IMR-90 (cell line): ENCODE results near the gene OR1J1. TPM values are rescaled to one million over a fixed set of nuclear protein-coding genes. Genes with fewer than 3 reads are reported as not detected.

Source experiments
- ATAC-seq: fragments of 200-7000 bp; cut with Tn5 transposase; 2 replicates; pipeline ENCODE4 v1.9.1; 2020; ENCODE audit warnings: low read depth, mild to moderate bottlenecking, moderate library complexity
- BruUV-seq: library from RNA; stranded (reverse); fragments of 400-500 nt; replicated peaks from 2 replicates; lab custom pipeline; 2021; lab: Mats Ljungman, UMichigan
- CTCF ChIA-PET: fragments of 300-600 bp; formaldehyde crosslinking; extraction: SDS; loops from one replicate; lab custom pipeline; 2021; ENCODE audit warnings: antibody characterized with exemption; lab: Yijun Ruan, JAX
- POLR2A ChIA-PET: fragments of 300-600 bp; sonication (Branson Sonifier 250); formaldehyde crosslinking; loops from one replicate; lab custom pipeline; 2022; ENCODE audit warnings: antibody characterized with exemption; ENCODE audit not compliant: unreplicated experiment; lab: Charles Lee
- DNase-seq: peaks from one replicate; pipeline ENCODE4 v3.0.0; 2013
- H2AFZ ChIP-seq: replicated peaks from 2 replicates; pipeline ENCODE3; 2013; ENCODE audit warnings: low read length, mild to moderate bottlenecking; ENCODE audit not compliant: poor library complexity
- H2AK5ac ChIP-seq: 2 replicates; pipeline ENCODE4 v1.6.1; 2013; ENCODE audit warnings: low read depth, low read length, inconsistent platforms
- H2AK9ac ChIP-seq: replicated peaks from 2 replicates; pipeline ENCODE3; 2013; ENCODE audit warnings: mild to moderate bottlenecking, low read depth, low read length, moderate library complexity; ENCODE audit not compliant: poor library complexity
- H2BK120ac ChIP-seq: 2 replicates; pipeline ENCODE4 v1.6.1; 2013; ENCODE audit warnings: low read depth, low read length, inconsistent platforms
- H2BK15ac ChIP-seq: 3 replicates; pipeline ENCODE4 v1.6.1; 2013; ENCODE audit warnings: low read depth, low read length, inconsistent platforms
- H2BK20ac ChIP-seq: 2 replicates; pipeline ENCODE4 v1.6.1; 2013; ENCODE audit warnings: low read depth, mild to moderate bottlenecking, inconsistent platforms, low read length, moderate library complexity
- H2BK5ac ChIP-seq: 2 replicates; pipeline ENCODE4 v1.6.1; 2013; ENCODE audit warnings: mild to moderate bottlenecking, low read depth, low read length, inconsistent platforms; ENCODE audit not compliant: poor library complexity, severe bottlenecking
- H3K14ac ChIP-seq: replicated peaks from 2 replicates; pipeline ENCODE4 v1.6.1; 2013; ENCODE audit warnings: low read depth, low read length, inconsistent platforms
- H3K18ac ChIP-seq: 2 replicates; pipeline ENCODE4 v1.6.1; 2013; ENCODE audit warnings: low read depth, low read length, control low read depth
- H3K23ac ChIP-seq: 2 replicates; pipeline ENCODE4 v1.6.1; 2013; ENCODE audit warnings: low read depth, low read length, inconsistent platforms
- H3K27ac ChIP-seq: 2 replicates; pipeline ENCODE4 v1.5.1; 2013; ENCODE audit warnings: mild to moderate bottlenecking, control low read depth, low read length; ENCODE audit not compliant: insufficient read depth
- H3K27me3 ChIP-seq: 2 replicates; pipeline ENCODE4 v1.6.1; 2013; ENCODE audit warnings: low read length; ENCODE audit not compliant: control insufficient read depth, insufficient read depth
- H3K36me3 ChIP-seq: 2 replicates; pipeline ENCODE4 v1.6.1; 2013; ENCODE audit warnings: low read length, mixed read lengths; ENCODE audit not compliant: control insufficient read depth, insufficient read depth
- H3K4ac ChIP-seq: 2 replicates; pipeline ENCODE4 v1.6.1; 2013; ENCODE audit warnings: low read depth, low read length, inconsistent platforms
- H3K4me1 ChIP-seq: 2 replicates; pipeline ENCODE4 v1.6.1; 2013; ENCODE audit warnings: low read length, mixed read lengths; ENCODE audit not compliant: control insufficient read depth, insufficient read depth
- H3K4me2 ChIP-seq: 2 replicates; pipeline ENCODE4 v1.6.1; 2013; ENCODE audit warnings: low read depth, mild to moderate bottlenecking, control low read depth, low read length, moderate library complexity
- H3K4me3 ChIP-seq: 2 replicates; pipeline ENCODE4 v1.5.1; 2013; ENCODE audit warnings: low read depth, mild to moderate bottlenecking, control low read depth, low read length, moderate library complexity; ENCODE audit not compliant: insufficient read depth
- H3K56ac ChIP-seq: 2 replicates; pipeline ENCODE4 v1.6.1; 2013; ENCODE audit warnings: low read length, inconsistent platforms; ENCODE audit not compliant: insufficient read depth; ENCODE audit errors: extremely low read depth
- H3K79me1 ChIP-seq, 2 experiments: 2 replicates each; pipeline ENCODE4 v1.6.1; 2013; ENCODE audit warnings: low read length in 2 of 2, inconsistent platforms in 1 of 2, low read depth in 1 of 2
- H3K9ac ChIP-seq: 2 replicates; pipeline ENCODE4 v1.6.1; 2013; ENCODE audit warnings: low read depth, low read length, control low read depth
- H3K9me1 ChIP-seq: 2 replicates; pipeline ENCODE4 v1.6.1; 2013; ENCODE audit warnings: low read length, inconsistent platforms; ENCODE audit not compliant: insufficient read depth
- H3K9me3 ChIP-seq: 2 replicates; pipeline ENCODE4 v1.6.1; 2013; ENCODE audit warnings: low read length; ENCODE audit not compliant: control insufficient read depth, insufficient read depth
- H4K20me1 ChIP-seq: 2 replicates; pipeline ENCODE4 v1.6.1; 2013; ENCODE audit warnings: low read length, inconsistent platforms; ENCODE audit not compliant: insufficient read depth
- H4K5ac ChIP-seq: 2 replicates; pipeline ENCODE4 v1.6.1; 2013; ENCODE audit warnings: mild to moderate bottlenecking, low read depth, low read length, control low read depth
- H4K8ac ChIP-seq, 2 experiments: 2 replicates each; pipeline ENCODE4 v1.6.1; 2013; ENCODE audit warnings: low read depth in 2 of 2, low read length in 2 of 2, control low read depth in 1 of 2, inconsistent platforms in 1 of 2
- H4K91ac ChIP-seq: 2 replicates; pipeline ENCODE4 v1.6.1; 2013; ENCODE audit warnings: low read depth, low read length, inconsistent platforms; ENCODE audit not compliant: insufficient read depth
- BHLHE40 ChIP-seq: fragments of 150-350 bp; IDR thresholded peaks from 2 replicates; pipeline ENCODE4 v1.6.1; 2016; ENCODE audit warnings: mild to moderate bottlenecking, low read depth, low read length
- CTCF ChIP-seq: conservative IDR thresholded peaks from 2 replicates; pipeline ENCODE4 v1.5.1; 2012; ENCODE audit warnings: mild to moderate bottlenecking, low read depth, low read length, improper control_type of control experiment
- MAFK ChIP-seq: IDR thresholded peaks from 2 replicates; pipeline ENCODE4 v1.6.1; 2012; ENCODE audit warnings: low read depth, low read length, improper control_type of control experiment
- RAD21 ChIP-seq: IDR thresholded peaks from 2 replicates; pipeline ENCODE4 v1.6.1; 2012; ENCODE audit warnings: low read length, improper control_type of control experiment
- RCOR1 ChIP-seq: IDR thresholded peaks from 2 replicates; pipeline ENCODE4 v1.6.1; 2012; ENCODE audit warnings: mild to moderate bottlenecking, low read length, improper control_type of control experiment; ENCODE audit not compliant: insufficient replicate concordance
- RFX5 ChIP-seq: IDR thresholded peaks from 2 replicates; pipeline ENCODE4 v1.8.0; 2012; ENCODE audit warnings: low read depth, mild to moderate bottlenecking, low read length, moderate library complexity
- SMC3 ChIP-seq: fragments of 150-350 bp; IDR thresholded peaks from 2 replicates; pipeline ENCODE4 v1.6.1; 2016; ENCODE audit warnings: low read depth, mild to moderate bottlenecking, antibody characterized with exemption, low read length, moderate library complexity
- WGBS, 2 experiments: methylation state at CpG; one replicate each; pipeline versions ENCODE4 v1.1.5 to v1.1.7; 2013; ENCODE audit warnings: missing lambda C conversion rate in 2 of 2; ENCODE audit not compliant: insufficient read length in 1 of 2; ENCODE audit errors: extremely low coverage in 2 of 2; 5-methylcytosine and 5-hydroxymethylcytosine counted together
- dilution Hi-C: fragments of 300-500 bp; cut with HindIII; formaldehyde crosslinking; loops from one replicate; pipeline ENCODE4 v1.14.3; 2018; ENCODE audit warnings: low sequenced_read_pairs; ENCODE audit not compliant: unreplicated experiment
- in situ Hi-C: fragments of 300-500 bp; cut with MboI; formaldehyde crosslinking; loops from 3 replicates; pipeline ENCODE4 v1.14.3; 2019; ENCODE audit warnings: low sequenced_read_pairs, inconsistent platforms, mixed read lengths
- intact Hi-C: fragments of 100-400 bp; cut with micrococcal nuclease; formaldehyde crosslinking; loops from 2 replicates; pipeline ENCODE4 v1.10.0; 2022
- polyA plus RNA-seq, 3 experiments: library from polyadenylated mRNA; depleted of rRNA; stranded (reverse); fragments of >200 nt; gene quantifications; 2 replicates each; pipeline ENCODE4 v1.2.3, GENCODE V29; 2012; ENCODE audit warnings: low replicate concordance in 1 of 3
- total RNA-seq: library from RNA; depleted of rRNA; stranded (reverse); fragments of >200 nt; gene quantifications from 2 replicates; pipeline ENCODE4 v1.2.3, GENCODE V29; 2012

Gene OR1J1
- total and polyA plus RNA-seq, 2 of the 4 experiments (the other 2 are of a cell fraction), result not detected

- Histone ChIP-seq H4K20me1 (no peaks in the 10 kb centered on the region), H4K5ac (peak overlapping the region; percentile 90), H3K9ac (peak overlapping the region; percentile 44; the same call in 1 of the 2 replicates), H2BK20ac (peak overlapping the region; percentile 46), H3K14ac (peak overlapping the region; percentile 67), H2AK5ac (peak overlapping the region; percentile 45; the same call in 1 of the 2 replicates), H4K91ac (peak overlapping the region; percentile 47; the same call in 1 of the 2 replicates), H2BK5ac (no peak overlapping the region), H3K27ac (peak overlapping the region; percentile 15; the same call in 1 of the 2 replicates), H3K27me3 (no peaks in the 10 kb centered on the region), H4K8ac (peak overlapping the region; percentile 78 to 83), H3K9me3 (no peaks in the 10 kb centered on the region), H3K56ac (peak overlapping the region; percentile 50), H2BK15ac (peak overlapping the region; percentile 45; the same call in 2 of the 3 replicates), H2BK120ac (peak overlapping the region; percentile 66), H3K23ac (peak overlapping the region; percentile 10; the same call in 1 of the 2 replicates), H3K4me3 (peak overlapping the region; percentile 54; the same call in 1 of the 2 replicates), H3K36me3 (no peaks in the 10 kb centered on the region), H3K4ac (peak overlapping the region; percentile 49), H2AK9ac (peak overlapping the region; percentile 1), H2AFZ (peak overlapping the region; percentile 27), H3K4me2 (peak overlapping the region; percentile 85), H3K9me1 (no peaks in the 10 kb centered on the region), H3K18ac (peak overlapping the region; percentile 39; the same call in 1 of the 2 replicates), H3K4me1 (no peaks in the 10 kb centered on the region; the same call in 1 of the 2 replicates), H3K79me1 (no peaks in the 10 kb centered on the region)
- TF ChIP-seq BHLHE40 (peak; percentile 70), MAFK (peak; percentile 57), SMC3 (peak; percentile 88), RCOR1 (no peak), RFX5 (no peak), RAD21 (peak; percentile 79), CTCF (peak; percentile 90)
- BruUV-seq, result no TSS peak
- in situ Hi-C loops (loop anchor here (5.0 kb wide), 1 partner anchor 347 kb away; no protein-coding TSS in a partner anchor), intact Hi-C loops (loop anchor here (1.0 to 5.0 kb wide), 3 partner anchors 345 to 887 kb away; no protein-coding TSS in a partner anchor), dilution Hi-C loops (no loop called here)
- CTCF ChIA-PET, result interaction anchor here (0.7 to 2.0 kb wide), 5 partner anchors 9 to 366 kb away, joined by 3 to 7 read pairs (median 4); no protein-coding TSS in a partner anchor
- DNase-seq (peak; percentile 91), ATAC-seq (peak; percentile 77)
- POLR2A ChIA-PET, result interaction anchor here (0.6 to 0.8 kb wide), 2 partner anchors 19 to 280 kb away, joined by 3 to 4 read pairs; no protein-coding TSS in a partner anchor
- WGBS, 2 experiments, result 0% methylated on average over 2 of the region's 10 CpGs; no CpG with 5 or more reads in 1 of the 2 experiments
Observed at GRCh38 chr9:122464633-122465567, 12.8 kb downstream of the OR1J1 start.
